Muscle of leg (tissue), 11 donors: ENCODE measurements around the gene RREB1. TPM values are rescaled to one million over a fixed set of nuclear protein-coding genes. Genes with fewer than 3 reads are reported as not detected.

Experiments used
- DNase-seq: peaks from one replicate; pipeline ENCODE4 v3.0.0; 2013
- H3K27ac ChIP-seq: one replicate; pipeline ENCODE4 v1.5.1; 2013; ENCODE audit warnings: mild to moderate bottlenecking, low read length, control low read depth
- H3K27me3 ChIP-seq: one replicate; pipeline ENCODE4 v1.6.1; 2013; ENCODE audit warnings: low read length; ENCODE audit not compliant: control insufficient read depth, insufficient read depth
- H3K36me3 ChIP-seq: one replicate; pipeline ENCODE4 v1.6.1; 2013; ENCODE audit warnings: low read length; ENCODE audit not compliant: control insufficient read depth, insufficient read depth
- H3K4me1 ChIP-seq: one replicate; pipeline ENCODE4 v1.6.1; 2013; ENCODE audit warnings: low read length; ENCODE audit not compliant: control insufficient read depth, insufficient read depth
- H3K4me3 ChIP-seq: one replicate; pipeline ENCODE4 v1.5.1; 2013; ENCODE audit warnings: low read length, control low read depth
- H3K9me3 ChIP-seq: replicated peaks from 2 replicates; pipeline ENCODE4 v1.6.1; 2013; ENCODE audit warnings: low read depth, low read length; ENCODE audit not compliant: control insufficient read depth
- WGBS: methylation state at CpG from one replicate; pipeline ENCODE4 v1.1.5; 2013; ENCODE audit warnings: missing lambda C conversion rate; ENCODE audit not compliant: insufficient coverage; 5-methylcytosine and 5-hydroxymethylcytosine counted together
- polyA plus RNA-seq, 8 donors: library from polyadenylated mRNA; unstranded; fragments of 120-200 nt; gene quantifications; one replicate each; pipeline versions ENCODE4 v1.2.1 to v1.2.3, GENCODE V29; 2013; ENCODE audit warnings: inconsistent platforms in 1 of 8, low replicate concordance in 1 of 8; ENCODE audit not compliant: insufficient read length in 8 of 8, insufficient read depth in 1 of 8
- total RNA-seq: library from RNA; stranded (reverse); fragments of 120-200 nt; gene quantifications from one replicate; pipeline ENCODE4 v1.2.4, GENCODE V29; 2013

The RREB1 gene
- total and polyA plus RNA-seq, 9 donors: 12.2 to 21.4 (median 19.0) TPM

- Histone ChIP-seq H3K9me3 (no peaks in the 10 kb centered on the region), H3K36me3 (peaks cover 41% of the 10 kb centered on the region), H3K27me3 (no peaks in the 10 kb centered on the region), H3K4me1 (peaks cover 84% of the 10 kb centered on the region), H3K4me3 (no peak overlapping the region), H3K27ac (peak overlapping the region; percentile 92)
- WGBS: 78% methylated on average over 6 of the region's 10 CpGs
- DNase-seq: no peak
Measured at GRCh38 chr6:7215798-7216231, 108.1 kb downstream of the RREB1 start.

GRCh38 chr6:7216941-7217621, 109.3 kb downstream of the RREB1 start:
- Histone ChIP-seq H3K36me3 (peaks cover 30% of the 10 kb centered on the region), H3K4me1 (peaks cover 78% of the 10 kb centered on the region), H3K4me3 (peak overlapping the region; percentile 1), H3K27me3 (no peaks in the 10 kb centered on the region), H3K27ac (peak overlapping the region; percentile 92), H3K9me3 (no peaks in the 10 kb centered on the region)
- DNase-seq: peak; percentile 91
- 68% methylated on average over 11 of the region's 17 CpGs for WGBS

- peaks cover 31% of the 10 kb centered on the region for H3K36me3 ChIP-seq
- no CpG with 5 or more reads among the region's 2 CpGs for WGBS
- peaks cover 70% of the 10 kb centered on the region for H3K4me1 ChIP-seq
- no peak overlapping the region for H3K4me3 ChIP-seq
- H3K9me3 ChIP-seq: no peaks in the 10 kb centered on the region
- H3K27me3 ChIP-seq: no peaks in the 10 kb centered on the region
- no peak for DNase-seq
- H3K27ac ChIP-seq: peak overlapping the region; percentile 92
Measured at GRCh38 chr6:7218406-7218988, 110.7 kb downstream of the RREB1 start.

GRCh38 chr6:7219310-7219709, 111.5 kb downstream of the RREB1 start:
- WGBS: 87% methylated on average over 5 of the region's 6 CpGs
- H3K36me3 ChIP-seq: peaks cover 24% of the 10 kb centered on the region
- H3K4me1 ChIP-seq: peaks cover 62% of the 10 kb centered on the region
- DNase-seq: no peak
- no peaks in the 10 kb centered on the region for H3K27me3 ChIP-seq
- no peaks in the 10 kb centered on the region for H3K9me3 ChIP-seq
- H3K27ac ChIP-seq: peak overlapping the region; percentile 60
- no peak overlapping the region for H3K4me3 ChIP-seq

GRCh38 chr6:7222197-7222596, 114.4 kb downstream of the RREB1 start:
- H3K4me3 ChIP-seq: no peak overlapping the region
- H3K27me3 ChIP-seq: no peaks in the 10 kb centered on the region
- 80% methylated on average over 1 of the region's 5 CpGs for WGBS
- H3K27ac ChIP-seq: no peak overlapping the region
- H3K4me1 ChIP-seq: peaks cover 33% of the 10 kb centered on the region
- DNase-seq: no peak
- H3K36me3 ChIP-seq: peaks cover 34% of the 10 kb centered on the region
- H3K9me3 ChIP-seq: no peaks in the 10 kb centered on the region

GRCh38 chr6:7224731-7225130, 117.0 kb downstream of the RREB1 start:
- Histone ChIP-seq H3K4me3 (no peak overlapping the region), H3K27ac (no peak overlapping the region), H3K4me1 (peaks cover 12% of the 10 kb centered on the region), H3K36me3 (peaks cover 50% of the 10 kb centered on the region), H3K27me3 (no peaks in the 10 kb centered on the region), H3K9me3 (no peaks in the 10 kb centered on the region)
- DNase-seq: no peak
- WGBS: 73% methylated on average over 7 of the region's 9 CpGs

- no peak for DNase-seq
- Histone ChIP-seq H3K4me3 (no peak overlapping the region), H3K27me3 (no peaks in the 10 kb centered on the region), H3K36me3 (peaks cover 74% of the 10 kb centered on the region), H3K27ac (no peak overlapping the region), H3K4me1 (no peaks in the 10 kb centered on the region), H3K9me3 (no peaks in the 10 kb centered on the region)
- 89% methylated on average over 19 of the region's 21 CpGs for WGBS
Measured at GRCh38 chr6:7228662-7229375, 121.1 kb downstream of the RREB1 start.

- Histone ChIP-seq H3K9me3 (no peaks in the 10 kb centered on the region), H3K4me3 (no peak overlapping the region), H3K4me1 (no peaks in the 10 kb centered on the region), H3K27ac (no peak overlapping the region), H3K27me3 (no peaks in the 10 kb centered on the region), H3K36me3 (peaks cover 74% of the 10 kb centered on the region)
- DNase-seq: no peak
- WGBS: 95% methylated on average over 62 of the region's 62 CpGs
Measured at GRCh38 chr6:7229376-7230326, 121.9 kb downstream of the RREB1 start.

- Histone ChIP-seq H3K9me3 (no peaks in the 10 kb centered on the region), H3K4me1 (no peaks in the 10 kb centered on the region), H3K36me3 (peaks cover 75% of the 10 kb centered on the region), H3K4me3 (no peak overlapping the region), H3K27ac (no peak overlapping the region), H3K27me3 (no peaks in the 10 kb centered on the region)
- no peak for DNase-seq
- 97% methylated on average over 39 of the region's 39 CpGs for WGBS
Measured at GRCh38 chr6:7230327-7230691, 122.5 kb downstream of the RREB1 start.
